HG02588 (cell line): ENCODE measurements around the gene CYP27A1.

ENCODE experiments used
- ATAC-seq: cut with Tn5 transposase; IDR thresholded peaks from one replicate; pipeline ENCODE4 v1.9.1; 2021; ENCODE audit warnings: mild to moderate bottlenecking, moderate library complexity; ENCODE audit not compliant: unreplicated experiment

The CYP27A1 gene

DNA sequence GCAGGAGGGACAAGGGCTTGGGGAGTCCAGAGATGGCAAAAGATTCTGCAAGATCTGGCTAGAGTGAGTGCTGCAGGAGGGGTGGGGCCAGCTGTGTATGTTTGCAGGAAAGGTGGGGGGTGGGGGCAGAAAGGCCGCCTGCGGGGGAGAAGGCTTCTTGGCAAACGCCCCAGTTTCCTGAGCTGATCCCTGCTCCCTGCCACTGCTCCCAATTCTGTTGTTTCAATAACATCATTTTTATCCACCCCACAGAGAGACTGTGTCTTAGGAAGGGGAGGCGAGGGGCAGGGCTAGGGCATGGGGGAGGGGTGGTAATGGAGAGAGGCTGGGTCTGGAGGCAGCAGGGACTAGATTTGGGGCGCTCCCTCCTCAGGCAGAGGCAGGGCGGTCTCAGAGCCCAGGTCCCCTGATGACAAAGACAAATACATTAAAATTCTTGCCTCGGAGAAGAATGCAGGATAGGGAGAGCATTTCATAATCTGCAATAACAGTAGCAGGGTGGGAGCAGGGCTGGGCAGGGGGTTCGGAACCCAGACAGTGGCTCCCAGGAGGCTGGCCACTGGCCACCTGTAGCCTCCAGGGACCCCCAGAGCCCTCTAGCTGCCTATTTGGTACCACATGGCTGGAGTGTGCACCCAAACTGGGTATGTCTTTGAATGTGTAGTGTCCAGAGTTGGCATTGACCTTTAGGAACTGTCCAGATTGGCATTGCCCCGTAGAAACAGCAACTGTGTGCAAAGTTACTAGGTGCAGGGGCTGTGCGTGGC is 75.6 kb downstream of the CYP27A1 start:
- no peak for ATAC-seq

GRCh38 chr2:218858138-218858445 is 76.1 kb downstream of the CYP27A1 start:
- ATAC-seq = no peak

- ATAC-seq = no peak
Observed at GRCh38 chr2:218858671-218859555, 77.0 kb downstream of the CYP27A1 start.

GRCh38 chr2:218859556-218859987 is 77.6 kb downstream of the CYP27A1 start, which contains the start of gene WNT6:
Gene WNT6 (plus strand): TSS chr2:218859805. CDS start chr2:218860038, 233 bp downstream.
- no peak for ATAC-seq

- ATAC-seq = no peak
Observed at GRCh38 chr2:218859988-218860831, 78.3 kb downstream of the CYP27A1 start.

DNA sequence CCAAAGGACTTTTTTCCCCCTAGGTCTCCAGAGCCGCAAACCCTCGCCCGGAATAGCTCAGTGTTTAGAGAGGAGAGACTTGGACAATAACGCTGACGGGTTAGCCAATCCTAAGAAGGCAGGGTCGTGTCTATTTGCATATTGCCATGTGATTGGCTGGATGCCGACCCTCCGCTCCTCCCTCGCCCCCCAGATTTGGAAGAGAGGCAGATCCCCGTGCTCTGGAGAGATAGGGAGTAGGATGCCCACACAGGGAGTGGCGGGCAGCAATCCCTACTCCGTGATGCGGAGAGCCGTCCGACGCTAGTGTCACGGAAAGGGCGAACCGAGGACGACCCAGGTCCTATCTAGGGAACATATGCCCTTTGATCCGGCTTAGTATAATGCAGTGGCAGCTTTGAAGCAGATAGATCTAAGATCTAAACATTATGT is 79.0 kb downstream of the CYP27A1 start:
- ATAC-seq = no peak

DNA sequence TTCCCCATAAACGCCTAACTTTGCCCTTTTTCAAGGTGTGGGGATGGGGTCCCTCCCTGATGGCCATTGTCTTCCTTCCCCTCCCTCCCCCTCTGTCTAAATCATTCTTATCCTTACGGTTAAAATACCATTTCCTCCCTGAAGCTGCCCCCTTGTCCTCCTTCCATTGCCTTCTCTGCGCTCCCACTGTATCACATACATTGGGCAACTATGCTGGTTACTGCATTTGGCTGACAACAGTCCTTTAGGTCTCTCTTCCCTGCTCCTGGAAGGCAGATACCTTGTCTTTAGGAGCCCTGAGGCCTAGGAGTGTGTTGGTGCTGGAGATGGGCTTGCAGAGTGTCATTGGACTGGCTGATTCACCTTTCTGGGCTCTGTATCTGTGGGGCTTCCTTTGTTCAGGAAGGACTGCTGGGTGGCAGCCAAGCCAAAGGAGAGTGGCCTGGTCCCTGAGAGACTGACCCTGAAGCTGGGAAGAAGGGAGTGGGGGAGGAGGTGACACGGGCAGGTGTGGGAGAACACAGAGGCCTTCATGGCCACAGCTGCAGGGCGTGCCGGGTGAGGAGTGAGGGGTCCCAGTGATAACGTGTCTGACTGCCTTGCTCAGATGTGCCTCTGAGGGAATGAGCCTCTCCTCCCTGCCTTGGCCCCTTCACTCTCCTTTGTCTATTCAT is 79.8 kb downstream of the CYP27A1 start:
- no peak for ATAC-seq

DNA sequence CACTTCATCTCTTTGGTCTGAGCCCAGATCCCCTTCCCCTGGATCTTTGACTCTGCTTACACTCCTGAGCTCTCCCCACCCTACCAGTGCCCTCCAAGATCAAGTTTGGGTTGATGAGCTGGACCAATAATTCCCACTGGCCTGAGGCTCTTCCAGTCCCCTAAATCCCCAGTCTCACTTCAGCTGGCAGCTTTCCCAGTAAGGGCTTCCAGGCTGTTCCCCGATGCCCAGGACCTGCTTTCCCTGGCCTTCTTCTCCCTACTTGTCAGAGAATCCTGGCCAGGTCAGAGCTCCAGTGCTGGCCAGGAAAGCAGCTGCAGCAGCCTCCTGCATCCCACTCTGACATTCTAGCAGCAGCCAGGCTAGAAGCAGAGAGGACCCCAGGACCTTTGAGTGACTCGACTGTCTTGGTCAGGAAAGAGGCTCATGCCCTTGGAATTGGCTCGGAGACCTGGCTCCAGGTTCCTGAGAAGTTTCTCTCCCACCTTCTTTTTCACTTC is 81.1 kb downstream of the CYP27A1 start:
- ATAC-seq = no peak
